IPS-NIHi7 (cell line): ENCODE data around the gene YWHAH.

Source experiments
- DNase-seq: peaks from one replicate; pipeline ENCODE4 v3.0.0; 2012; ENCODE audit warnings: mixed read lengths; ENCODE audit errors: extremely low spot score

YWHAH gene

GRCh38 chr22:31923136-31923535, 21.2 kb upstream of the YWHAH start:
- DNase-seq: no peak

GRCh38 chr22:31923747-31924146, 20.6 kb upstream of the YWHAH start:
- DNase-seq: no peak

DNA sequence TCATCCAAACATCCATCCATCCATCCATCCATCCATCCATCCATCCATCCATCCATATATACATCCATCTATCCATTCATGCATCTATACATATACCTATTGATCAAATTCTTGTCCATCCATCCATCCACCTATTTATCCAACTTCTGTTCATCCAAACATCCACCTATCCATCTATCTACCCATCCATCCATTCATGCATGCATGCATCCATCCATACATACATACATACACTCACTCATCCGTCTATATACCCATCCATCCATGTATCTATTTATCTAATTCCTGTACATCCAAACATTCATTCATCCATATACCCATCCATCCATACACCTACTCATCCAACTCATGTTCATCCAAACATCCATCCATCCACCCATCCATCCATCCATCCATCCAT, 19.3 kb upstream of the YWHAH start:
- DNase-seq: no peak

- DNase-seq: no peak
These were observed 18.3 kb upstream of the YWHAH start for GRCh38 chr22:31926024-31926423.

GRCh38 chr22:31926969-31927368, 17.4 kb upstream of the YWHAH start:
- peak; percentile 89 for DNase-seq

DNA sequence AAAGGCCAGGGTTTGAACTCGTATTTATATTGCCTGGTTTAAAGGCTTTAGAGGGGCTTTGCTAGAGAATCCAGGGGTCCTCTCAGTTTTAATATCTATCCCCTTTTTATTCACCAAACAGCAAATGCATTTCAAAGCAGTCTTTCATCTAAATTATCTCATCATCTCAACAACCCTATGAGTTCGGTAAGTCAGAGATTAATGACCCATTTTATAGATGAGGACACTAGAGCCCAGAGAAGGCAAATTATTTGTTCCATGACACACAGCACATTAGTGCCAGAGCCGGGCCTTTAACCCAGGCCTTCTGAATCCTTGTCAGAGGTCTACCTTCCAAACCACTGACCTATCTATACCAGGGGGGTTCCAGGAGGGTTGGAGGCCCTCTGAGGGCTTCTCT, 16.8 kb upstream of the YWHAH start:
- DNase-seq: no peak

DNA sequence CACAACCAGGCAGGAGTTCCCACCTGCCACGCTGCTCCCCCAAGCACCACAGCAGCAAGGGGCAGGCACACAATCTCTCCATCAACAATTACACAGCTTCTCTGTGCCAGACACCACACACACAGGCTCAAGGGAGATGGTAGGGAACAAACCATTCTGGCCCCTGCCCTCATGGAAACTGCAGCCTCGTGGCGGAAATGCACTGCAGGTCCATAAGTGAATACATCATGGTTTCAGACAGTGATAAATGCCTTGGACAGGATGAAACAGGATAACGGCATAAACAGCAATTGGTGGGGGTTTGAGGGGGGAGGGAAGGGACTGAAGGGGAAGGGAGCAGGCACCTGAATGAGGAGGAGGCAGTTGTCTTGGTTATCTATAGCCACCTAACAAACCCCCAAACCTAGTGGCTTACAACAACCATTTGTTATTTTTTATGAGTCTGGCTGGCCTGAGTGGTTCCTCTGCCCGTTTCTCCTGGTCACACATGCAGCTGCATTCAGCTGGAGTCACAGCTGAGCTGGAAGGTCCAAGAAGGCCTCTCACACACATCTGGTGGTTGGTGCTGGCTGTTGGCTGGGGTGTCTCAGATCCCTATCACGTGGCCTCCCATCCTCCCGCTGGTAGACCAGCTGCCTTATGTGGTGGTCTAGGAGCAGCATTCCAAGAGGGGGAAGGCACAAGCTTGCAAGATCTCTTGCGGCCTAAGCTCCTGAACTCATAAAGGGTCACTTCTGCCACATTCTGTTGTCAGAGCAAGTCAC, 15.0 kb upstream of the YWHAH start:
- no peak for DNase-seq

GRCh38 chr22:31932863-31933262, 11.5 kb upstream of the YWHAH start:
- DNase-seq: no peak

DNA sequence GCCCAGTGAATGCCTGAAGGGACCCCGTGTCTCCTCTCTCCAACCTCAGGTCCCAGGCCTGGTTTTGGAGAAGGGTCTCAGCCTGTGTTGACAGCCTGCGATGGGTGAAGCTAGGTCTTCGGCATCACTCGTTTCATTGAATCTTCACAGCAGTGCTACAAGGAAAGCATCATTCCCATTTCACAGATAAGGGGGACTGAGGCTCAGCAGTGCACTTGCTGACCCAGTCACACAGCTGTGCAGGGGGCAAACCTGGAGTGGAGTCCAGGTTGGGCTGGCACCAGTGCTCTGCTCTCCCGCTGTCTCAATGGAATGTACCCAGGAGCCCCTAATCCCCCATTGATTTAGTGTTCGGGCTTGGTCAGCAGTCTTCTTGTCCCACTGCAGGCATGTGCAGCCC, 10.9 kb upstream of the YWHAH start:
- DNase-seq: no peak

- DNase-seq: no peak
These were observed 10.4 kb upstream of the YWHAH start for GRCh38 chr22:31933816-31934482.

- DNase-seq: no peak
These were observed 8.2 kb upstream of the YWHAH start for GRCh38 chr22:31935961-31936635.

GRCh38 chr22:31937341-31937740, 7.0 kb upstream of the YWHAH start:
- DNase-seq: no peak

- no peak for DNase-seq
These were observed 6.0 kb upstream of the YWHAH start for GRCh38 chr22:31938296-31938695.

DNA sequence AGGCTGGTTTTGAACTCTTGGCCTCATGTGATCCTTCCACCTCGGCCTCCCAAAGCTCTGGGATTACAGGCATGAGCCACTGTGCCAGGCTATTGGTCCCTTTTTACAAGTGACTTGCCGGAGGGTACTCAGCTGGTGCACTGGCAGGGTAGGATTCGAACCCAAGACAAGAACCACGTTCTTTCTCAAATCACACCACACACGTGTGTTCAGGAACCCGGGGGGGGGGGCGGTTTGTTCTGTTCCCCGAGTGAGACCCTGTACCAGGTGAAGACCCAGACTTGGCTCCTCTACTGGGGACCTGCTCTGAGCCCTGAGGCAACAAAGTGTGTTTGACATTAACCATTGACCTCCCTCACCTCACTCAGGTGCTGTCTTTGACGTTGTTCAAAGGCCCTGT, 3.8 kb upstream of the YWHAH start:
- DNase-seq: no peak

DNA sequence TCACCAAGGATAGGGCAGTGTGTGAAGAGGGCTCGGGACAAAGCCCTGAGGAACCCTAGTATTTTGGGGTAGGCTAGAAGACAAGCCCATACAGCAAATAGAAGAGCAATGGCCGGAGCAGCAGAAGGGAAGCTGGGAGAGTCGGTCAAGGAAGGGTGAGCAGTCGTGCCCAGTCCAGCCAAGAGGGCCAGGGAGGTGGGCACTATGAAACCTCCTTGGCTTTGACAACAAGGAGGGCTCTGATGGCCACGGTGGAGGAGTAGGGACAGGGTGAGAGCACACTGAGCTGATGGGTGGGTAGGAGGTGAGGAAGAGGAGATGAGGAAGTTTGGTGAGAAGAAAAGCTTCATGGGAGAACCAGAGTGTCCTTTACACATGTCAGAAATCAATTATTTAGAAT, 2.2 kb upstream of the YWHAH start:
- no peak for DNase-seq

DNA sequence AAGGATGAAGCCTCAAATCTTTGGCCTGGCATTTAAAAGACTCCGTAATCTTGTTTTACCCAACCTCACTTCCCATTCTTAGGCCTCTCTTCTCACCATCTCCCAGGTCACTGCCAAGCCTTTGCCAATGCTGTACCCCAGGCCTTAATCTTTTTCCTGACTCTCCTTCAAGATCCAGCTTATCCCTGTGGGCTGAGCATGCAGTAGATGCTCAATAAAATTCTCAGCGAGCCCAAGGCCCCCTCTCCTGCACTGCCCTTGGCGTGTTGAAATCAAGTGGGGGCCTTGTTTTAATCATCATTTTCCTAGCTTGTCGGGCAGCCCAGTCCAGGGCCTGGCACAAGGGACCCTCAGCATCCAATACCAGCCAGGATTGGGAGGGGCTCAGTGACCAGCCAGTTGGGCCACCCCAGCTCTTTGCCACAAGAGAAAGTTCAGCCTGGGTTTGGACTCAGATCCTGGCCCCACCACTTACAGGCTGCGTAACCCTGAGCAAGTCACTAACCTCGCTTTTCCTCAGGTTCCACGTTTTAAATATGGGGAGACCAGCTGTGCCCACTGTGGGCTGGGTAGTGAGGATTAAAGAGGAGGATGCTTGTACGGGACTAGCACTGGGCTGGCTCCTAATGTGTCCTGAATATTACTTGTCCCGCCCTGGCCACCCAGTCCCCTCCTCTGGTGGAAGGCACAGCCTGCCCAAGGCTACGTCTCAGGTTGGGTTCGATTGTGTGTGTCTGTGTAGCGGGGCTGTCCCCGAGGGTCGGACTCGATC, 943 bp upstream of the YWHAH start:
- no peak for DNase-seq

DNA sequence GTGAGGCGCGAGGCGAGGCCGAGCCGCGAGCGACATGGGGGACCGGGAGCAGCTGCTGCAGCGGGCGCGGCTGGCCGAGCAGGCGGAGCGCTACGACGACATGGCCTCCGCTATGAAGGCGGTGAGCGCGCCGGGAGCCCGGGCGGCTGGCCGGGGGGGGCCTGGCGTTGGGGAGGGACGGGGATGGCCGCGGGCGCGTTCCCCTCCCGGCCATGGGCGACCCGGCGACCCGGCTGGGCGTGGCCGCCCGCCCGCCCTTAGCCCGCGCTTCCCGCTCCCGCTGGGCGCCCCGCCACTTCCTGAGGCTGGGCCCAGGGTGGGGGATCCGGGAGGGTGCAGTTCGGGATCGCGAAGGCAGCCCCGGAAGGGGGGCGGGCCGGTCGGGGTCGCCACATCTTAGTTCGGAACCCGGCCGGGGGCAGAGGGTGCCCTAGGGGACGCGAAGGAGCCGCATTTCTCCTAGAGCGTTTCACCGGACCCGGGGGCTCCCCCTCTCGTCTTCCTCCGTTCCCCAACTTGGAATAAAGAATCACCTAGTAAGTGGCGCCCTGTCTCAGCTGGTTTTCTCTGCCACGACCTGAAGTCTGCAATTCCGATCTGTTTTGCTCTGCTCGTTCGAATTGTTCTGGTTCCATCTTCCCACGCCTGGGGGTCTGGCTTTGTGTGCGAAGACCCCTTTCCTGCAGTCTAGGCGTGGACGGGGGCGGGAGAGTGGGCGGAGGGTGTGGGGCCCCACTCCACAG, 536 bp downstream of the YWHAH start:
- DNase-seq: peak; percentile 56

- no peak for DNase-seq
These were observed 1.1 kb downstream of the YWHAH start for GRCh38 chr22:31945443-31945855.

DNA sequence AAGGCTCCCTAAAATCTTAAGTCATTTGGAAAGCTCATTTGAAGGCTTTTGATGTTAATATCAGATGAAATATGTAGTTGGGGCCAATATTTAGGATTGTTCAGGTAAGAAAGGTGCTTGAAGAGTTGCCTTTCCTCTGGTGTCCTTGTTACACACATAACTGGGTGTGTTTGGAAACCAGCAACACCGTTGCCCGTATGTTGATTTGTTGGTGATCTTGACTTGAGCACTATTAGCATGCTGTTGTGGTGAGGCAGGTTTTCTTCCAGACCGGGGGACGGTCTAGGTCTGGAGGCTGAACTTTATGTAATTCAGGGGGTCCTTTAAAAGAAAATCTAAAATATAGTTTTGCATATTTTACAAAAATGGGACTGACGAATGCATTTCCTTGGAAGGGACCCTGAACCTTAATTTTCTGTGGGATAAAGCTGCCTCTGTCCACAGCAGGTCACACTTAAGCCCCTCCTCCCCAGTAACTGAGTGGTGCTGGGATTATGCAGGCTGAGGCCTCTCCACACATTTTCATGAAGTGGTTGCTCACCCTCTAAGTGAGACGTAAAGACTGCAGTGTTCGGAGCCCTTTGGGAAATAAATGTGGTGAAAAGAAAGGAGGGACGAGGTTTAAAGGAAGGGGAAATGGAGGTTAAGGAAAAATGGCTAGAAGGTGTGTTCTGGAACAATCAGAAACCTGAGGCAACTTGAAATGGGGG, 1.8 kb downstream of the YWHAH start:
- DNase-seq: no peak

DNA sequence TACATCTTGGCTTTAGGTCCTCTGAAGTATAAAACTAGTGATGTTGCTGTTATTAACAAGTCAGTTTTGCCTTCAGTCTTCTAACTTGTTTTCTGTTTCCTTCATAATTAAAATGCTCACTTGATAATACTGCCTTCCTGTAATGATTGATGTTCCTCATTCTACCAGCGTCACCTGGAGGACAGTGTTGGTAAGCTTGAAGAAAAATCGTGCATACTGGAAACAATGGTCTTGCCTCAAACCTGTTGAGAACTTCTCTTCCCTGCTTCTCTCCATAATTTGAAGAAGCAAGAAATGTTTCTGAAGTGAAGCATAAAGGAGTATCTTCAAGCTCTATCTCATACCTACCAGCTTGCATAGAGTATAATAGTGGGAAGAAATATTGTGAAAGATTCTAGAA, 3.0 kb downstream of the YWHAH start:
- no peak for DNase-seq

DNA sequence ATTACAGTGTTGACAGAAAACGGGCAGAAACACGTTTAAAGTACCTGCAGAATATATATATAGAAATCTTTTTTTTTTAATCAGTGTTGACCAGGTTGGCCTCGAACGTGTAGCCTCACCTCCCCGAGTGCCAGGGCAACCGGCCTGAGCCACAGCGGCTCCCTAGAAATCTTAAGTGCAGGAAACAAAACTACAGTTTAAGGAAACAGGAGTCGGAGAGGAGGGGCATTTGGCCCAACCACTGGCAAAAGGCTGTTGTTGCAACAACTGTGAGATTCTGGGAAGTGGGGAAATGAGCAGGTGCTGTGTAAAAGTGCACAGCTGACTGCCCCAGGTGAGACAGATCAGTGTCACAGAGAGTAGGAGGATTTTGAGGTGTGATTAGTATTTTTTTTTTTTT, 3.7 kb downstream of the YWHAH start:
- no peak for DNase-seq
